Activated naive CD4-positive, alpha-beta T cell treated with anti-CD3 and anti-CD28 coated beads, Interleukin-2, amount 50 U/mL, for 24 hours (primary cell): ENCODE results near the gene WLS.
"Not testable (repeated sequence)": the region's sequence is repeated elsewhere in the genome, so short reads cannot be mapped to it uniquely, and the experiment has no call there.

ENCODE experiments used
- H3K27ac Mint-ChIP-seq: one replicate; pipeline ENCODE4 v1.8.0; 2021; ENCODE audit warnings: mild to moderate bottlenecking, mixed read lengths
- H3K27me3 Mint-ChIP-seq: one replicate; pipeline ENCODE4 v1.8.0; 2021; ENCODE audit warnings: mixed read lengths
- H3K36me3 Mint-ChIP-seq: one replicate; pipeline ENCODE4 v1.8.0; 2021; ENCODE audit warnings: mixed read lengths
- H3K4me1 Mint-ChIP-seq: one replicate; pipeline ENCODE4 v1.8.0; 2021; ENCODE audit warnings: mixed read lengths
- H3K4me3 Mint-ChIP-seq: one replicate; pipeline ENCODE4 v1.8.0; 2021; ENCODE audit warnings: mild to moderate bottlenecking, mixed read lengths
- H3K9me3 Mint-ChIP-seq: one replicate; pipeline ENCODE4 v1.8.0; 2021; ENCODE audit warnings: mixed read lengths

Gene WLS

DNA sequence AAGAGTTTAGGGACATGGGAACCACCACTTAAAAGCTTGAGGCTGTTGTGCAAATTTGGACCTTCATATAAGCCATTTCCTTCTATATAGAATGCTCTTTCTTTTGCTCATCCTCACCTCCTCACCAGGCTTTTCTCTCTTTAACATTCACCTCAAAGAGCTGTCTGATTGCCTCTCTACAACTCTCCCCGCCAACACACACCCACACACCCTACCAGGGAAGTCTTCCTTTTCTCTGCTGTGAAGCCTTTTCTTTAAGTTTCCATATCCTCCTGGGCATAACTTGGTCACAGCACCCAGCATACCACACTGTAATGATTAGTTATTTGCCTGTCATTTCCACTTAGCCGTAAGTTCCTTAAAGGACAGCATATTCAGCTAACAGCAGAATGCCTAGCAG lies 40.6 kb downstream of the WLS start:
- Mint-ChIP-seq H3K9me3 (no peaks in the 10 kb centered on the region), H3K27ac (no peak overlapping the region), H3K4me1 (no peaks in the 10 kb centered on the region), H3K36me3 (no peaks in the 10 kb centered on the region), H3K27me3 (peaks cover 2% of the 10 kb centered on the region), H3K4me3 (no peak overlapping the region)

DNA sequence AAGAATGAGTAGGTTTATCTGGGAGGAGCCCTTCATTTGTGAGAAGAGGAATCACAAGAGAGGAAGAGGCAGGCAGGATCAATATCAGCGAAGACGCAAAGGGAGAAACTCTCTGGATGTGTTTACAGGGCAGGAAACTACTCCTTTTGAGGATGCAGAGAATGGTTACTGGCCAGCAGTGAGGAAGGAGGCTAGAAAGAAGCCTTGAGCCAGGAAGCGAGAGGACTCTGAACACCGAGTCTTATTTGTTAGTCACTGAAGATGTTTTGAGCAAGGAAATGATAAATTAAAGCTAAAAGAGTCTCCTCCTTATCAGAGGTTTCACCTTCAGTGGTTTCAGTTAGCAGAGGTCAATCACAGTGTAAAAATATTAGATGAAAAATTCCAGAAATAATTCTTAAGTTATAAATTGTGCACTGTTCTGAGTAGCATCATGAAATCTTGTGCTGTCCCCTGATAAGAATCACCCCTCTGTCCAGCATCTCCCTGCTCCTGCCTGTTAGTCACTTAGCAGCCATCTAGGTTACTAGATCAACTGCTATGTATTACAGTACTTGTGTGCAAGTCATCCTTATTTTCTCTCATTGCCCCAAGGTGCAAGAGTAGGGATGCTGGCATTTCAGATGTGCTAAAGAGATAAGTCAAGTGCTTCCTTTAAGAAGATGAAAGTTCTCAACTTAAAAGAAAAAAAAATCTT lies 43.5 kb downstream of the WLS start:
- H3K4me3 Mint-ChIP-seq, result no peak overlapping the region
- no peak overlapping the region for H3K27ac Mint-ChIP-seq
- no peaks in the 10 kb centered on the region for H3K4me1 Mint-ChIP-seq
- no peaks in the 10 kb centered on the region for H3K36me3 Mint-ChIP-seq
- no peaks in the 10 kb centered on the region for H3K9me3 Mint-ChIP-seq
- H3K27me3 Mint-ChIP-seq, result peaks cover 2% of the 10 kb centered on the region

DNA sequence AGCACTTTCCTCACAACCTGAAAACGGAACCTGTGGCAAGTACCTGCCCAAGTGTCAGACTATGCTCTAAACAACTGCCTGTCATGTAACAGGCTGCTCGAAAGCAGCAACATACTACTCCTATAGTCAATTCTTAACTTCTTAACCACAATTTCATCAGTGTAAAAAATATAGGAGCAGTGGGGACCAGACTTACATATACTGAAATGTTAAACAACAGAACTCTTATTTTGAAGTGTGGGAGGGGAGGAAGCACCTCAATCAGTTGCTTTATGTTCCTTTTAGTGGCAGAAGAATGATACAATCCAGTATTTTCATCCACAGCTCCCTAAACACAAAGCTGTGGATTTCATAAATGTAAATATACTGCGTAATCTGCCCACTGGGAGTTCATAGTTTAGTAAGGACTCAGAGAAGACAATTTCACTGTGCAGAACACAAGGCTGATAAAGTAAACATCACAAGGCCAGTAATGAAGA lies 44.2 kb downstream of the WLS start:
- H3K36me3 Mint-ChIP-seq, result no peaks in the 10 kb centered on the region
- no peaks in the 10 kb centered on the region for H3K9me3 Mint-ChIP-seq
- H3K4me3 Mint-ChIP-seq, result no peak overlapping the region
- no peaks in the 10 kb centered on the region for H3K4me1 Mint-ChIP-seq
- H3K27me3 Mint-ChIP-seq, result peaks cover 2% of the 10 kb centered on the region
- H3K27ac Mint-ChIP-seq, result no peak overlapping the region

DNA sequence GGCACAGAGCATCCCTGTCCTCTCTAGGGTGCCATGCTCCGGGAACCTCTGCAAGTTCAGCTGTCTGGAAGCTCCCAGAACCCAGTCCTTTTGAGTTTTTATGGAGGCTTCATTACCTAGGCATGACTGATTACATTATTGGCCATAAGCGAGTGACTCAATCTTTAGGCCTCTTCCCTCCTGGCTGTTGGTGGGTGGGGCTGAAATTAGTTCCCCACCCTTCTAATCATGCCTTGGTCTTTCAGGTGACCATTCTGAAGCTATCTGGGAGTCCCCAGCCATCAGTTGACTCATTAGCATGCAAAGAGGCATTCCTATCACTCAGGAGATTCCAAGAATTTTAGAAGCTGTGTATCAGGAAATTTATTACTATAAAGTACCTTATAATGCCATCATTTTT lies 46.6 kb downstream of the WLS start:
- H3K36me3 Mint-ChIP-seq, result no peaks in the 10 kb centered on the region
- H3K27me3 Mint-ChIP-seq, result no peaks in the 10 kb centered on the region
- H3K9me3 Mint-ChIP-seq, result no peaks in the 10 kb centered on the region
- no peaks in the 10 kb centered on the region for H3K4me1 Mint-ChIP-seq
- no peak overlapping the region for H3K4me3 Mint-ChIP-seq
- H3K27ac Mint-ChIP-seq, result no peak overlapping the region

DNA sequence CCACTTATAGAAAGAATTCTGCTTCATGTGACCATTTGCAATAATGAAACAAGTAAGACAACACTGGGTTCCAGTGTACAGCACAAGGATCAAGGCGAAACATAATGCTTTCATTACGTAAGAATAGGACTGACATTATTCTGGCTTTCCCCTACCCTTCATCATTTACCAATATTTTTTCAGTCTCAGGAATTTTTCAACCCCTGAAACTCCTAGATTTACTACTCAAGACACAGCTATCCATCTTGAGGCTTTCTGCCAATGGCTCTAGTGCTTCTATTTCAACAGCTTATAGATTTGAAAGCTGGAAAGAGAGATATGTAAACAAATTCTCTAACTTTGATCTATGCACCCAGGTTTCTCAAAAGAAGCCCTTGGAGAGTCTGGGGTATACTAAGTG lies 48.4 kb downstream of the WLS start:
- Mint-ChIP-seq H3K27me3 (peaks cover 3% of the 10 kb centered on the region), H3K4me1 (no peaks in the 10 kb centered on the region), H3K36me3 (no peaks in the 10 kb centered on the region), H3K27ac (no peak overlapping the region), H3K4me3 (no peak overlapping the region), H3K9me3 (no peaks in the 10 kb centered on the region)

DNA sequence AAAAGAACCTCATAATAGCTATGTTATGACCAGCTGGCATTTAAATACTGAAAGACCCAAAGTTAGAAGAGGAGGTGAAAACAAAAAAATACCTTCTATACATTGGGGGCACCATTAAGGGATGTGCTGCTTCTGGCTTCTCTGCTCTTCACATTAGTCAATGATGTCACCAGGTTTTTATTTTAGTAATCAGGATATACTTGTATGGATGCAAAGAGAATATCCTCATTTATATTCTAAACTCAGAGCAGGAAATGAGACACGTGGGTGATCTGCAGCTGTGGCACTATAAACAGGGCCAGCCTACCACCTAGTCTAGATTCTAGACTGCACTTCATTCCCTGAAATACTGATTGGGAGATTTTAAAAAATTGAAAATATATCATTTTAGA lies 51.2 kb downstream of the WLS start:
- H3K36me3 Mint-ChIP-seq, result no peaks in the 10 kb centered on the region
- H3K4me1 Mint-ChIP-seq, result no peaks in the 10 kb centered on the region
- no peaks in the 10 kb centered on the region for H3K9me3 Mint-ChIP-seq
- H3K27ac Mint-ChIP-seq, result no peak overlapping the region
- H3K4me3 Mint-ChIP-seq, result no peak overlapping the region
- H3K27me3 Mint-ChIP-seq, result peaks cover 4% of the 10 kb centered on the region

DNA sequence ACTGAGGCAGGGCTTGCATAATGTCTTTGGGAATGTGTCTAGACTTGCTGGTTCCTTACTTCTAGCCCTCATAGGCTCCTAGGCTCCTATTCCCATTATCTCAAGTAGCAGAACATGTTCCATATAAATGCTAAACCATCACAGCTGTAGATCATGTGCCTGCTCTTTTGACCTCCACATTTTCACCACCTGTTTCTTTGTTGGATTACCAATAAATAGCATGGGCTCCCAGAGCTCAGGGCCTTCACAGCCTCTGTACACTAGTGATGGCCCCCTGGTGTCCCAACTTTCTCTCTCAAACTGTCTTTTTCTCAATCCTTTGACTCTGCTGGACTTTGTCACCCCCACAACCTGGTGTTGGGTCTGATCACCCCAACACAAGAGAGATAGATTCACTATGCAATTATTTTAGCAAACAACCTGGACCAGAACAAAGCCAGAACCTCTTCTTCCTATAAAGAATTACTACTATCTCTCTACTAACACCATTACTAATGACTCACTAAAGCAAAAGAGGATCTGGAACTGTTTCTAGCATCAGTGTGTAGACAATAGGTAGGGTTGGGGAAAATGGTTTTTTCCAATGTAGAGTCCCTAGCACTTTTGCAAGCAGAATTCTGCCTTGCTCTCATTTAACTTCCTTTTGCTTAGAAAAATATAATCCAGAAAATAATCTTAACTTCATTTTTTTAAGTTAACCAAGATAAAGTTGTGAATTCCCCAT lies 51.7 kb downstream of the WLS start:
- no peak overlapping the region for H3K4me3 Mint-ChIP-seq
- peaks cover 4% of the 10 kb centered on the region for H3K27me3 Mint-ChIP-seq
- peaks cover 1% of the 10 kb centered on the region for H3K9me3 Mint-ChIP-seq
- no peaks in the 10 kb centered on the region for H3K36me3 Mint-ChIP-seq
- H3K4me1 Mint-ChIP-seq, result no peaks in the 10 kb centered on the region
- H3K27ac Mint-ChIP-seq, result no peak overlapping the region

DNA sequence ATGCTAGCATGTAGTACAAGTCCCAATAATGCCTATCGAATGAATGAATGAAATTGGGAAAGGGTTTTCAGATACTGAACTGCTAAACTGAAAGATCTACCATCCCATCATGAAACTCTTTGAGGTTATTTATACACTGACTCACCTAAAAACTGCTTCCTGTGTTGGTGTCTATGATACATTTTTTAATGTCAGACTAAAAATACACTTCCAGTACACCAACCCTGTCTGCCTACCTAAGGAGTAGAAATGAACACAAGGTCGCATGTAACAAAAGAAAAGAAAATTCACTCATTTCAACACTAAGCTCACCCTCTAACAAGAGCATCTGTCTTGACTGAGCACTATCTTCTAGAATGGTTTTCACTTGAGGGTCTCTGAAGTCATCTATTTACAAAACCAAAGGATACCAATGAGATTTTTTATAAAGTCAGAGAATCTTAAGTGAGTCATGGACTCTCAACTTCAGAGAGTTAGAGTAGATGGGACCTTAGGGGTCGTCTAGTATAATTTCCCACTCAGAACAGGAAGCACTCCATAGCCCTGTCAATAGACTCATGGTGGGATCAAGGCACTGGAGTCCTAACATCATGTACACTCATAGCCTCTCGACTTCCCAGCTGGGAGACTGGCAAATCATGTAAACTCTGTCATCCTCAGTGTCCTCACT lies 53.4 kb downstream of the WLS start:
- Mint-ChIP-seq H3K4me3 (no peak overlapping the region), H3K4me1 (no peaks in the 10 kb centered on the region), H3K27me3 (peaks cover 4% of the 10 kb centered on the region), H3K9me3 (peaks cover 5% of the 10 kb centered on the region), H3K27ac (no peak overlapping the region), H3K36me3 (no peaks in the 10 kb centered on the region)

DNA sequence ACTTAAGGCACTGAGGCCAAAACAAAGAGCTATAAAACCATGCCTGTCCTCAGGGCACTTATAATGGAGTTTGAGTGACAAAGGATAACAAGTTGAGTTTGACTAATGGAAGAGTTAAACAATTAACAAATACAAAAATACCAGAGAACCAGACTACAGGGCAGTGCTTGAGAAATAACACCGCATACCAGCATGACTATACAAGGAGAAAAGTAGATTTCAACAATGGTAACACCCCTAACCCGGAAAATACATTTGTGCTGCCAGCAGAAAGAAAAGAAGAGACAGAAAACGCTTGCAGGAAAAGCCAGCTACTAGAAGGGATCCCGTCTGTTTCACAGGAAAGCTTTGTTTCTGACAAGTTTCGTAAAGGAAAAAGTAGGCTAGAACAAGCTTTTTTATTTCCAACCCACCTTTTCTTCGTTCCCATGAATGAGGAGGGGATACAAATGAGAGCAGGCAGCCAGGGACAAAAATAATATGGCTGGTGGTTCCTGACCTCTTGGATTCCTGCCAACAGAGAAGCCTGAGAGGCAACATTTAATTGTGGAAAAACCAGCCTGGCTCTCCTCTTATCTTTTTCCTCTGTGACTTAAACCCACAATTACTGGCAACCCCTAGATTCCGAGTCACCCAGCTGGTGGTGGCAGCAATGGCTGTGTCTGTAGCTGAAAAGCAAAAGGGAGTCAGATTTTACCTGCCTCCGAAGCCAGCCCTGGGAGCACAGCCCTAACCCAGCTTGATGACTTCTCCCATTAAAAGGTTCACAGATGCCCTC lies 56.5 kb downstream of the WLS start:
- Mint-ChIP-seq H3K9me3 (peaks cover 5% of the 10 kb centered on the region), H3K36me3 (no peaks in the 10 kb centered on the region), H3K4me1 (no peaks in the 10 kb centered on the region), H3K27me3 (peaks cover 4% of the 10 kb centered on the region), H3K4me3 (no peak overlapping the region), H3K27ac (no peak overlapping the region)

DNA sequence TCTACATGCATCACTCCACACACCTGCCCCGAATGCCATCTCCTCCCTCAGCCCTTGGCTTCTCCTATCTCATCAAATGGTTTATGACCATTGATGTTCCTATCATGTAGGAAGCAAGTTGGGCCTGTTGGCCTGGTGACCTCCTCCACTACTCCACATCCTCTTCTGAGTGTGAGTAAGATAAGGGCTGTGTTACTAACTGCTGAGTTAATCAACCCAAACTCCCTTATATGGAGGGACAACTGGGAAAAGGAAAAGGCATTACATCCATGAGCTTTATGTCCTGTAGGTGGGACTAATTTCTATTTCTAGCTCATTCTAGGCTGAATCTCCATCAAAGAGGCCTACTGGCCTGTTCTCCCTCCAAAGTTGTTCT lies 57.6 kb downstream of the WLS start:
- Mint-ChIP-seq H3K4me3 (no peak overlapping the region), H3K27ac (no peak overlapping the region), H3K9me3 (peaks cover 5% of the 10 kb centered on the region), H3K27me3 (peaks cover 1% of the 10 kb centered on the region), H3K36me3 (no peaks in the 10 kb centered on the region), H3K4me1 (no peaks in the 10 kb centered on the region)

DNA sequence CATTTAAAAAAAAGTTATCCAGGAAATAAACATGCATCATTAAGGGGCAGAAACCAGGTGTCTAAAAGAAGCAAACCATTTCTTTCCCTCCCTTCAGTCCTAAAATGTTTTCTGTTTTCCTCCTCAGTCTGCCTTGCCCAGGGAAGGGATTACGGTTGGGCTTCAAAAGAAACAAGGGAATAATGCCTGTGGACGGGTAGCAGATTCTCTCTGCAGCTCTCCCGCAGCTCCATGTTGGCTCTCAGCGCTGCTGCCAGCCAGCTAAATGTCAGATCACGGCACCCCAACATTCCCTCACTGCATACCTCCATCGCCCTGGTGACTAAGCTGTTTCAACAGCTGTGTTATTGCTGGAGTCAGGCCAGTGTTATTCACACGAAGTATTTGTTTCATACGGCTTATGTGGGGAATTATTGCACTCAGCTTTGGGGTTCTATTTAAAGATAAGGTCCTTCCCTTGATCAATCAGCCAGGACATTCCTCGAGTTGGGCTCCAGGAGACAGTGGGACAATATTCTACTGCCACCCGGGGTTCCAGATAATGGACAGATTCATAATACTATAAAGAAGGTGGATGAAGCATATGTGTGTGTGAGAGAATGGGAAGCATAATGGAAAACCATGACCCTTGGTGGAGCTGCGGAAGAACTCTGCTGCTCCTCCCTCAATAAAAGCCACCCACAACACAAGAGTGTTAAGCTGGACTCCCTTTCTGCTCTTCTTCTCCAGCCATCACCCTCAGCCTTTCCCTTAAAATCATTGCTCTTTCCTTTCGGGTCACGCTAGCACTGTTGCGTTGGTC lies 58.2 kb downstream of the WLS start:
- no peaks in the 10 kb centered on the region for H3K36me3 Mint-ChIP-seq
- peaks cover 5% of the 10 kb centered on the region for H3K9me3 Mint-ChIP-seq
- H3K4me3 Mint-ChIP-seq, result no peak overlapping the region
- H3K4me1 Mint-ChIP-seq, result no peaks in the 10 kb centered on the region
- no peak overlapping the region for H3K27ac Mint-ChIP-seq
- peaks cover 1% of the 10 kb centered on the region for H3K27me3 Mint-ChIP-seq

DNA sequence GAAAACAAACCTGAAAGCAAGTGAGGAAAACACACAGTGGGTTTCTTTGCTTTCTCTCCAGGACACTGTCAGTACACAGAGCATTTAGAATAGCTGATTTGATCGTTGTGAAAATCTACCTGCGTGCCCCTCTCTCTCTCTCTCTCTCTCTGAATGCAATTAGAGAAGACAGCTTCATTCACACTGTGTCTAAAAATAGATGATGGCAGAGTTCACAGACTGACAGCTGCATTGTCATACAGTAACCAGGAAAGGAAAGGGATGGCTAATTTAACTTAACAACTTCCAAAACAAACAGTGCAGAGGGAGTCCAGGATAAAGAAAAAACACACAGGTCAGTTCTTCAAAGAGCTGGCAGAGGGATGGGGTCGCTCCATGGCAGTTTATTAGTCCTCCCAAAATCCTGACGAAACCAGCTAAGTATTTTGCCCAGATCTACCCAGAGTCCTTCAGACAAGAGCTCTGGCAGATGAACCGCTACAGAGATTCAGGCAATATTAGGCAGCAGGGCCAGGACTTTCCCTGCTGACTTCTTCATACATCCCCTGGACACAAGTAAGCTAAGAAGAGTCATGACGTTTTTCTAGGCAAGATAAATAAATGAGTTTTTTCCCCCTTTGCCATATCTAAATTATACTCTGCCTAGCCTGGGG lies 58.9 kb downstream of the WLS start:
- Mint-ChIP-seq H3K27ac (no peak overlapping the region), H3K27me3 (peaks cover 1% of the 10 kb centered on the region), H3K9me3 (peaks cover 5% of the 10 kb centered on the region), H3K36me3 (no peaks in the 10 kb centered on the region), H3K4me3 (no peak overlapping the region), H3K4me1 (no peaks in the 10 kb centered on the region)

DNA sequence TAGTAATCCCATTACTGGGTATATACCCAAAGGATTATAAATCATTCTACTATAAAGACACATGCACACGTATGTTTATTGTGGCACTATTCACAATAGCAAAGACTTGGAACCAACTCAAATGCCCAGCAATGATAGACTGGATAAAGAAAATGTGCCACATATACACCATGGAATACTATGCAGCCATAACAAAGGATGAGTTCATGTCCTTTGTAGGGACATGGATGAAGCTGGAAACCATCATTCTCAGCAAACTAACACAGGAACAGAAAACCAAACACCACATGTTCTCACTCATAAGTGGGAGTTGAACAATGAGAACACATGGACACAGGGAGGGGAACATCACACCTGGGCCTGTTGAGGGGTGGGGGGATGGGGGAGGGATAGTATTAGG lies 60.5 kb downstream of the WLS start:
- not testable (repeated sequence) for H3K36me3 Mint-ChIP-seq, H3K27ac Mint-ChIP-seq, H3K9me3 Mint-ChIP-seq, H3K27me3 Mint-ChIP-seq, H3K4me3 Mint-ChIP-seq, H3K4me1 Mint-ChIP-seq

DNA sequence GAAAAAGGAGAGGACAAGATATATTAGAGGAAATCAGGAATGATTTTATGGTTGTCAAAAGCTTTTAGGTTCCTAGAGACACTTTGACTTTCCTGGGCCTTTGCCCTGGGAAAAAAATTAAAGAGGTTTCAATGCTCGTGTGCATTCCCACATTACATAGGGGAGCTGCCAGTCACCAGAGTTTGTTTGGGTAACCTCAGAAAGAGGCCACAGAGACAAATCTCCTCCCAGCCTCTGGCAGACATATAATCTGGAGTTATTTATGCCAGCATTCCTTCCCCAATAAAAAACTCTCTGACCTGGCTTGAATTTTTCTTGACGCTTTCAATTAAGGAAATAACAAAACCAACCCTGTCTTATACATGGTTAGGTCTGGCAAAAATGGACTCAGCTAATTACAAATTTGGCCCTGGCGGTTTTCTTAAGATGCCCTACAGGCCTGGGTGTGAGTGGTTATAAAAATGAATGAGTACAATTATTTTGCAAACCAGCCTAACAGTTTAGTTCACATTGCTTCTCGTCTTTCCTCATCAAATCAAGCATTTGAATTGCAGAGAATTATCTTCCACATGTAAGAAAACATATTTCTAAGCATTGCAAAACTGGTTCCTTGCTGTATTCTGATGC lies 63.7 kb downstream of the WLS start:
- no peak overlapping the region for H3K4me3 Mint-ChIP-seq
- H3K9me3 Mint-ChIP-seq, result no peaks in the 10 kb centered on the region
- H3K27ac Mint-ChIP-seq, result no peak overlapping the region
- H3K36me3 Mint-ChIP-seq, result no peaks in the 10 kb centered on the region
- no peaks in the 10 kb centered on the region for H3K4me1 Mint-ChIP-seq
- H3K27me3 Mint-ChIP-seq, result peaks cover 1% of the 10 kb centered on the region
